Upper lobe of right lung (tissue), 1 donor: Measurements from ENCODE around the gene MKS1. TPM values are rescaled to one million over a fixed set of nuclear protein-coding genes. Genes with fewer than 3 reads are reported as not detected.

Source experiments
- ATAC-seq: fragments of 200-7000 bp; cut with Tn5 transposase; one replicate; pipeline ENCODE4 v1.9.1; 2020; ENCODE audit warnings: mild to moderate bottlenecking, moderate library complexity
- DNase-seq: peaks from one replicate; pipeline ENCODE4 v3.0.0-alpha.2; 2020
- H3K27ac ChIP-seq: fragments of 200-600 bp; one replicate; pipeline ENCODE4 v1.8.0; 2022
- H3K27me3 ChIP-seq: fragments of 200-600 bp; one replicate; pipeline ENCODE4 v1.8.0; 2022; ENCODE audit warnings: mild to moderate bottlenecking
- H3K36me3 ChIP-seq: fragments of 200-600 bp; one replicate; pipeline ENCODE4 v1.8.0; 2022
- H3K4me1 ChIP-seq: fragments of 200-600 bp; one replicate; pipeline ENCODE4 v1.8.0; 2022
- H3K4me3 ChIP-seq: fragments of 200-600 bp; one replicate; pipeline ENCODE4 v1.8.0; 2022; ENCODE audit warnings: mild to moderate bottlenecking
- H3K9me3 ChIP-seq: fragments of 200-600 bp; one replicate; pipeline ENCODE4 v1.8.0; 2022
- CTCF ChIP-seq: fragments of 200-600 bp; IDR thresholded peaks from one replicate; pipeline ENCODE4 v1.8.0; 2022; ENCODE audit warnings: antibody characterized with exemption
- intact Hi-C: fragments of 100-400 bp; cut with DNase I; formaldehyde crosslinking; loops from one replicate; pipeline ENCODE4 v1.11.0; 2022
- total RNA-seq: library from RNA; stranded (reverse); fragmentation: NEBNext Ultra II Directional; extraction: Animal tissue kit (Norgen Biotek cat#: 25700); gene quantifications from one replicate; pipeline ENCODE4 v1.2.1, GENCODE V29; 2021
- donor health status: DM: no; HTN: yes; CAD: no; lungs with severe emphysema.

MKS1 gene
- total RNA-seq, 1 donor from 2014 or later: 15.9 TPM

DNA sequence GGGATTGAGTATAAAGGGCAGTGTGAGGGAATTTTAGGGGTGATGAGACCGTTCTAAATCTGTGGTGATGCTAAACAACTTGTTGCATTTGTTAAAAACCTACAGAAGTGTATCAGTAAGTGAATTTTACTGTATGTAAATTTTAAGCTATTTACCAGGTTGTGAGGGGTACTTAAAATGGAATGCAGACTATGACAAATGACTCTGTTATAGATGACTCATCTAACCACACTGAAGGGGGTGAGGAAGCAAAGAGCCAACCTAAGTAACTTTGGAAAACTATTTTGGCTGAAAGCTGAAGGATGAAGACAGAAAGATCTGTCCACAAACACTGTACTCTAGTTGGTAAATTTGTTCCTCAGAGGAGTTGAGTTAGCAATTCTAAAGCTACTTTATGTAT, 5.3 kb upstream of the MKS1 start:
- no peaks in the 10 kb centered on the region for H3K36me3 ChIP-seq
- no peak overlapping the region for H3K27ac ChIP-seq
- H3K4me1 ChIP-seq: peaks cover 8% of the 10 kb centered on the region
- no peak for TF ChIP-seq CTCF
- no peak overlapping the region for H3K4me3 ChIP-seq
- ATAC-seq (no peak), DNase-seq (no peak)
- no peaks in the 10 kb centered on the region for H3K27me3 ChIP-seq
- intact Hi-C loops: no loop called here
- H3K9me3 ChIP-seq: no peaks in the 10 kb centered on the region

DNA sequence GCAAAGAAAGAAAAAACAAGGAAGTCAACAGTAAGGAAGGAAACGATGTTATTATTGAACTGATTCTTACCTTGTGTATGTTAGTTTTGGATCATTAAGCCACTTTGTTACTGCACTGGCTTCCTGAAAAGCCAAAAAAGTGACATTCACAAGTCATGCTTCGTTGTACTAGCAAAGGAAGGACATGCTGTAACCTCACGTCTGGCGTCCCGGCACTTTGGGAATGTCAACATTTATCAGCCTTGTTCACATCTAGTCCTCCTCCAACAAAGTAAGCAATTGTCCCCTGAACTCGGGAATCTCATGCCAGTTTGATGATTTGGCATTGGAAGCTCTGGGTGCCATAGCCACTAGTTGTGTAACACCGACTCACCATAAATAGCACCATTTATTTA, 731 bp upstream of the MKS1 start:
- peak overlapping the region; percentile 87 for H3K27ac ChIP-seq
- no peak for DNase-seq
- TF ChIP-seq CTCF: no peak
- peaks cover 7% of the 10 kb centered on the region for H3K36me3 ChIP-seq
- peak overlapping the region; percentile 80 for H3K4me3 ChIP-seq
- intact Hi-C loops: no loop called here
- no peaks in the 10 kb centered on the region for H3K9me3 ChIP-seq
- no peak for ATAC-seq
- peaks cover 9% of the 10 kb centered on the region for H3K4me1 ChIP-seq
- no peaks in the 10 kb centered on the region for H3K27me3 ChIP-seq

- TF ChIP-seq CTCF: no peak
- ATAC-seq (no peak), DNase-seq (no peak)
- Histone ChIP-seq H3K27me3 (no peaks in the 10 kb centered on the region), H3K27ac (no peak overlapping the region), H3K4me3 (no peak overlapping the region), H3K36me3 (peaks cover 28% of the 10 kb centered on the region), H3K4me1 (peaks cover 9% of the 10 kb centered on the region), H3K9me3 (no peaks in the 10 kb centered on the region)
- intact Hi-C loops: no loop called here
Observed at GRCh38 chr17:58217766-58218165, 1.3 kb downstream of the MKS1 start.

DNA sequence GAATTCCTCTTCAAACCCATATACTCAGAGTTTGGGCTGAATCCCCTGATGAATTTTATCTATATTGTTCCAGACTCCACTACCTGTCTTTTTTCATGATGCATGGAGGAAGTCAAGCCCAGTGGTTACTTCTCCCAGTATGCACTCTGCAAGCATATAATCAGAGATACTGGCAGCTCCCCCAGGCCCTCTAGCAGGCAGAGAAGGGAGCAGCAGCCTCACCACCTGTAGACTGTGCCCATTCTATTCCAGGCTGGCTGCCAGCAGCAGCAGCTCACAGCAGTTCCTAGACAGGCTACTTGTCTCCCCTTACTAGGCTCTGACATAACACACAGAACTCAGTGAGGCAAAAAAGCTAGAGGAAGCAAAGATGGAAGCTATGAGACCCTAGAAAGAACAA, 3.4 kb downstream of the MKS1 start:
- ATAC-seq: no peak
- TF ChIP-seq CTCF: no peak
- Histone ChIP-seq H3K36me3 (peaks cover 39% of the 10 kb centered on the region), H3K27ac (no peak overlapping the region), H3K9me3 (no peaks in the 10 kb centered on the region), H3K4me1 (peaks cover 9% of the 10 kb centered on the region), H3K27me3 (no peaks in the 10 kb centered on the region), H3K4me3 (no peak overlapping the region)
- DNase-seq: no peak
- intact Hi-C loops: no loop called here

DNA sequence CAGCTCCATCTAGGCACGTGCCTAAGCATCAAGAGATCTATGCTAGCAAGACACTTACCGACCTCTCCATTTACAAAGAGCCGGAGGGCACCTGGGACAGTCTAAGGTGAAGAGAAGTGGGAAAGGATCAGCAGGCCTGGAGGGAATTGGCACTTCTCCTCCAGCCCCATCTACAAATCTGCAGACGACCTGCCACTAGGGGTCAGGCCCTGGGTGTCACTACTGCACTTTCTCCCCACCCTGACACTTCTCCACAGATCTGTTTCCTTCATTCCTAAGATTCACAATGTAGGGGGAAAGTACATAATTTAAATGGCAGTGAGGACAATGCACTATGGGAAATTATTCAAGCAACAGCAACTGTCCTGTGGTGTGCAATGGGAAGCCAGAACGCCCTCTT, 8.1 kb downstream of the MKS1 start:
- no peak overlapping the region for H3K4me3 ChIP-seq
- no peak overlapping the region for H3K27ac ChIP-seq
- no peaks in the 10 kb centered on the region for H3K27me3 ChIP-seq
- H3K36me3 ChIP-seq: peaks cover 57% of the 10 kb centered on the region
- no peak for TF ChIP-seq CTCF
- DNase-seq (no peak), ATAC-seq (no peak)
- H3K9me3 ChIP-seq: no peaks in the 10 kb centered on the region
- intact Hi-C loops: no loop called here
- H3K4me1 ChIP-seq: no peaks in the 10 kb centered on the region

DNA sequence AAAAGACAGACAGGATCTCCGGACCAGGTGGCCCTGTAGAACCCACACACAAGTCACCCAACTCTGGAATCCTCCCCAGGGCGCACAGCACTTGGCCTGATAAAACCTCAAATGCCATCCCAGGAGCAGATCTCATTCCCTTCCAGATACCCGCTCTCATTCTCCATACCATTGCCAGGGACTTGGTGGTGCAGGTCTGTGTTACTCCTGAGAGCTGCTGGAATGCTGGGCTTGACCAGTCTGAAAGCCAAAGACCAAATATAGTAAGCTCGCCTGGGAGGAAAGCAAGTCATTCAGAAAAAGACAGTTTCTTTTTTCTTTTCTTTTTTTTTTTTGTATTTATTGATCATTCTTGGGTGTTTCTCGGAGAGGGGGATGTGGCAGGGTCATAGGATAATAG, 10.7 kb downstream of the MKS1 start:
- Histone ChIP-seq H3K27ac (no peak overlapping the region), H3K9me3 (no peaks in the 10 kb centered on the region), H3K27me3 (no peaks in the 10 kb centered on the region), H3K4me3 (no peak overlapping the region), H3K4me1 (no peaks in the 10 kb centered on the region), H3K36me3 (peaks cover 39% of the 10 kb centered on the region)
- peak; percentile 62 for ATAC-seq
- TF ChIP-seq CTCF: no peak
- no peak for DNase-seq
- intact Hi-C loops: no loop called here
